ENCODE measurements around the gene ANTXR1.
A peak's percentile ranks its signal among the peaks of the same experiment; 100 is the strongest.

DNA sequence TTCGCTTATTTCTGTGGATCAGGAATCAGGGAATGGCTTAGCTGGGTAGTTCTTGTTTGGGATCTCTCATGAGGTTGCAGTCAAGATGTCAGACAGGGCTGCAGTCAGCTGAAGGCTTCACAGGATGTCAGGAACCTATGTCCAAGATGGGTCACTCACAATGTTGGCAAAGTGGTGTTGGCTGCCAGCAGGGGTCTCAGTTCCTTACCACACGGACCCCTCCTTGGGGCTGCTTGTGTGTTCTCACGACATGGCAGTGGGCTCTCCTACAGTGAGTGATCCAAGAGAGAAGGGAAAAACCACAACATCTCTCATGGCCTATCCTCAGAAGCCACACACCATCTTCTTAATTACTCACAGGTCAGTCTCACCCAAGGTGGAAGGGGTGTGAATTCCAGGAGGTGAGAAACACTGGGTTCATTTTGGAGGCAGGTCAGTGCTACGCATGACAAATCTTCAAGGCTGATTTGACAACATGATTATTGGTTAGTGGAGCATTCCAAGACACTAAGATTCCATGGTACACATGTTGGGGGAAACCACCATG lies 1.3 kb upstream of the ANTXR1 start:
- TF ChIP-seq, protein P1, sequence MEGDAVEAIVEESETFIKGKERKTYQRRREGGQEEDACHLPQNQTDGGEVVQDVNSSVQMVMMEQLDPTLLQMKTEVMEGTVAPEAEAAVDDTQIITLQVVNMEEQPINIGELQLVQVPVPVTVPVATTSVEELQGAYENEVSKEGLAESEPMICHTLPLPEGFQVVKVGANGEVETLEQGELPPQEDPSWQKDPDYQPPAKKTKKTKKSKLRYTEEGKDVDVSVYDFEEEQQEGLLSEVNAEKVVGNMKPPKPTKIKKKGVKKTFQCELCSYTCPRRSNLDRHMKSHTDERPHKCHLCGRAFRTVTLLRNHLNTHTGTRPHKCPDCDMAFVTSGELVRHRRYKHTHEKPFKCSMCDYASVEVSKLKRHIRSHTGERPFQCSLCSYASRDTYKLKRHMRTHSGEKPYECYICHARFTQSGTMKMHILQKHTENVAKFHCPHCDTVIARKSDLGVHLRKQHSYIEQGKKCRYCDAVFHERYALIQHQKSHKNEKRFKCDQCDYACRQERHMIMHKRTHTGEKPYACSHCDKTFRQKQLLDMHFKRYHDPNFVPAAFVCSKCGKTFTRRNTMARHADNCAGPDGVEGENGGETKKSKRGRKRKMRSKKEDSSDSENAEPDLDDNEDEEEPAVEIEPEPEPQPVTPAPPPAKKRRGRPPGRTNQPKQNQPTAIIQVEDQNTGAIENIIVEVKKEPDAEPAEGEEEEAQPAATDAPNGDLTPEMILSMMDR (IDR thresholded peaks at IDR 0.05; ENCODE audit: extremely low read depth in 1 of 2, insufficient read depth in 1 of 2, low read depth in 1 of 2, low read length in 2 of 2): peak in 1 of 2 donors; percentile 12
- no peak for TF ChIP-seq POLR2A (IDR thresholded peaks at IDR 0.05; ENCODE audit: low read depth, low read length)
- no peak for TF ChIP-seq POLR2AphosphoS5 (IDR thresholded peaks at IDR 0.05; ENCODE audit: insufficient read depth, low read depth, low read length)
- TF ChIP-seq EZH2 (IDR thresholded peaks at IDR 0.05; ENCODE audit: borderline replicate concordance, low read depth, low read length, severe bottlenecking): no peak
- TF ChIP-seq JUN (IDR thresholded peaks at IDR 0.05; ENCODE audit: borderline replicate concordance, insufficient read depth, insufficient read length, low read depth): no peak
- no peak for TF ChIP-seq MAX (IDR thresholded peaks at IDR 0.05; ENCODE audit: insufficient read depth, insufficient read length)
- TF ChIP-seq MYC (IDR thresholded peaks at IDR 0.05; ENCODE audit: low read depth, low read length): no peak
- TF ChIP-seq FOS (IDR thresholded peaks at IDR 0.05; ENCODE audit: borderline replicate concordance, insufficient read depth, low read length): no peak
